Psoas muscle (tissue), 8 donors: Measurements from ENCODE around the gene CHST1. TPM values are rescaled to one million over a fixed set of nuclear protein-coding genes. Genes with fewer than 3 reads are reported as not detected.

Experiments used
- ATAC-seq, 4 donors: fragments of 200-7000 bp; cut with Tn5 transposase; one replicate each; pipeline ENCODE4 v1.9.1; 2020; ENCODE audit warnings: moderate library complexity in 3 of 4, mild to moderate bottlenecking in 2 of 4
- DNase-seq, 2 donors: peaks; one replicate each; pipeline ENCODE4 v3.0.0-alpha.2; 2020
- H3K27ac ChIP-seq: fragments of 200-600 bp; one replicate; pipeline ENCODE4 v1.8.0; 2022
- H3K27me3 ChIP-seq, 3 donors: fragments of 200-600 bp in 1 of 3; one replicate each; pipeline versions ENCODE4 v1.6.1 to v1.8.0; 2013 to 2022; ENCODE audit warnings: low read length in 2 of 3, mild to moderate bottlenecking in 2 of 3, moderate library complexity in 1 of 3; ENCODE audit not compliant: insufficient read depth in 3 of 3
- H3K36me3 ChIP-seq, 2 donors: fragments of 200-600 bp in 1 of 2; one replicate each; pipeline versions ENCODE4 v1.6.1 to v1.8.0; 2013 to 2022; ENCODE audit warnings: low read depth in 1 of 2, mild to moderate bottlenecking in 1 of 2, moderate library complexity in 1 of 2; ENCODE audit not compliant: insufficient read depth in 1 of 2
- H3K4me1 ChIP-seq: fragments of 200-600 bp; one replicate; pipeline ENCODE4 v1.8.0; 2022
- H3K4me3 ChIP-seq: fragments of 200-600 bp; one replicate; pipeline ENCODE4 v1.8.0; 2022; ENCODE audit warnings: mild to moderate bottlenecking
- H3K9me3 ChIP-seq: fragments of 200-600 bp; one replicate; pipeline ENCODE4 v1.8.0; 2022
- WGBS, 3 donors: extraction: QIAGEN DNeasy Blood & Tissue Kit; methylation state at CpG; one replicate each; pipeline versions ENCODE4 v1.1.6 to v1.1.7; 2013; 5-methylcytosine and 5-hydroxymethylcytosine counted together
- intact Hi-C, 2 donors: fragments of 100-400 bp; cut with DNase I; formaldehyde crosslinking; loops; one replicate each; pipeline versions ENCODE4 v1.11.0 to v1.14.2; 2022
- polyA plus RNA-seq, 3 donors: library from polyadenylated mRNA; stranded (reverse); fragments of 200-250 nt; gene quantifications; one replicate each; pipeline ENCODE4 v1.2.3, GENCODE V29; 2013
- total RNA-seq, 4 donors: library from RNA; stranded (reverse); fragmentation: NEBNext Ultra II Directional in 2 of 4; extraction: Animal tissue kit (Norgen Biotek cat#: 25700) in 2 of 4; gene quantifications; one replicate each; pipeline versions ENCODE4 v1.2.1 to v1.2.4, GENCODE V29; 2021 to 2023
- TF ChIP-seq, protein P1 (sequence below): fragments of 200-600 bp; IDR thresholded peaks from one replicate; pipeline ENCODE4 v1.8.0; 2022; ENCODE audit warnings: antibody characterized with exemption
- donor health status: healthy with polysubstance abuse.
- donor health status: DM: no; HTN: no; CAD: no; lungs with moderate emphysema.
- donor health status: Bipolar disorder and iron deficiency.
- donor health status: healthy.
- donor health status: DM: yes; HTN: yes; CAD: no.
- donor health status: DM: no; HTN: no; CAD: no.
- donor health status: DM: no; HTN: no; CAD: no.
- donor health status: DM: yes; HTN: yes; CAD: no.

The CHST1 gene
- total and polyA plus RNA-seq, 7 donors: 1.2 to 21.4 (median 5.8) TPM

DNA sequence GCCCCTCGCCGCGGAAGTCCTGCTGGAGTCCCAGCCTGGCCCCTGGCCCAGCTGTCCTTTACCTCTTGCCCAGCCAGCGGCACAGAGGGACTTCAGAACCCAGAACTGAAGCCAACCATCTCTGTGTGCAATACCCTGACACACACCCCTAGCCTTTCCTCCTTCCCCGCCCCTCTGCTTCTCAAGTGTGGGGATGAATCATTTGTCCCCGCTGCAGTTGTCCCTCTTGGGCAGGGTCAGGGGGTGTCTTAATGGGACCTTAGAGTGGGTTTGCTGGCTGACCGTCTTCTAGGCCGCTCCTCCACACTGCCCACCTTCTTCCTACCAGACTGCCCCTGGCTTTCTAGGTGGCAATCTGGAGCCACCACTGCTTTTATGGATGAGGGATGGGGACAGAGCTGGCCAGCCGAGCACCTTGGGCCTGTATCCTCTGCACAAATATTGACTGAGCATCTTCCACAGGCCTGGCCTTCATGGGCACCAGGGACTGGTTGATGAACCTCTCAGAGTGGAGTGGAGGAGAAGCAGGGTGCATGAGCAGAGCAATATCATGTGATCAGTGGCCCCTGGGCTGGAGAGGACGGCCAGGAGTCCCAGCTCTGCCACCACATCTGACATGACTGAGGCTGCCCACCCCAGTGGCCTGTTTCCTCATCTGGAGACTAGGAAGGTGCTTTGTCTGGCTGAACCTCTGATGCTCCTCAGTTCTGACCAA is 668 bp upstream of the CHST1 start:
- peak in 1 of 2 donors; percentile 75 for DNase-seq
- Histone ChIP-seq H3K27ac (no peak overlapping the region), H3K4me1 (peaks cover 10% of the 10 kb centered on the region), H3K9me3 (no peaks in the 10 kb centered on the region), H3K27me3 (peaks cover 0 to 41% (median 9%) of the 10 kb centered on the region in 3 donors), H3K4me3 (peak overlapping the region; percentile 80), H3K36me3 (no peaks in the 10 kb centered on the region)
- intact Hi-C loops: loop anchor here in 1 of 2 donors (5.0 kb wide), 1 partner anchor 106 kb away; no protein-coding TSS in a partner anchor
- 34 to 37% (median 36%) methylated on average over 10 of the region's 10 CpGs for WGBS, 3 donors
- ATAC-seq: peak; percentile 43 to 80 (median 70)
- TF ChIP-seq, protein P1, sequence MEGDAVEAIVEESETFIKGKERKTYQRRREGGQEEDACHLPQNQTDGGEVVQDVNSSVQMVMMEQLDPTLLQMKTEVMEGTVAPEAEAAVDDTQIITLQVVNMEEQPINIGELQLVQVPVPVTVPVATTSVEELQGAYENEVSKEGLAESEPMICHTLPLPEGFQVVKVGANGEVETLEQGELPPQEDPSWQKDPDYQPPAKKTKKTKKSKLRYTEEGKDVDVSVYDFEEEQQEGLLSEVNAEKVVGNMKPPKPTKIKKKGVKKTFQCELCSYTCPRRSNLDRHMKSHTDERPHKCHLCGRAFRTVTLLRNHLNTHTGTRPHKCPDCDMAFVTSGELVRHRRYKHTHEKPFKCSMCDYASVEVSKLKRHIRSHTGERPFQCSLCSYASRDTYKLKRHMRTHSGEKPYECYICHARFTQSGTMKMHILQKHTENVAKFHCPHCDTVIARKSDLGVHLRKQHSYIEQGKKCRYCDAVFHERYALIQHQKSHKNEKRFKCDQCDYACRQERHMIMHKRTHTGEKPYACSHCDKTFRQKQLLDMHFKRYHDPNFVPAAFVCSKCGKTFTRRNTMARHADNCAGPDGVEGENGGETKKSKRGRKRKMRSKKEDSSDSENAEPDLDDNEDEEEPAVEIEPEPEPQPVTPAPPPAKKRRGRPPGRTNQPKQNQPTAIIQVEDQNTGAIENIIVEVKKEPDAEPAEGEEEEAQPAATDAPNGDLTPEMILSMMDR: no peak

GRCh38 chr11:45664376-45665205 is 831 bp downstream of the CHST1 start:
- intact Hi-C loops: loop anchor here in 1 of 2 donors (5.0 kb wide), 1 partner anchor 108 kb away; no protein-coding TSS in a partner anchor
- Histone ChIP-seq H3K36me3 (no peaks in the 10 kb centered on the region), H3K4me1 (peaks cover 10% of the 10 kb centered on the region), H3K27ac (peak overlapping the region; percentile 41), H3K27me3 (peaks cover 0 to 56% (median 9%) of the 10 kb centered on the region in 3 donors), H3K9me3 (no peaks in the 10 kb centered on the region), H3K4me3 (peak overlapping the region; percentile 80)
- peak in 2 of 4 donors; percentile 10 to 38 for ATAC-seq
- 1 to 3% (median 1%) methylated on average over 47 to 76 of the region's 76 CpGs for WGBS, 3 donors
- no peak for DNase-seq
- TF ChIP-seq, protein P1: no peak

GRCh38 chr11:45663486-45664375 is 1.7 kb downstream of the CHST1 start:
- DNase-seq (no peak), ATAC-seq (peak in 1 of 4 donors; percentile 53)
- H3K27me3 ChIP-seq: peaks cover 0 to 62% (median 9%) of the 10 kb centered on the region in 3 donors
- no peaks in the 10 kb centered on the region for H3K9me3 ChIP-seq
- peaks cover 13% of the 10 kb centered on the region for H3K4me1 ChIP-seq
- TF ChIP-seq, protein P1: no peak
- H3K36me3 ChIP-seq: no peaks in the 10 kb centered on the region
- 56 to 64% (median 60%) methylated on average over 13 of the region's 13 CpGs for WGBS, 3 donors
- peak overlapping the region; percentile 80 for H3K4me3 ChIP-seq
- no peak overlapping the region for H3K27ac ChIP-seq
- intact Hi-C loops: no loop called here

DNA sequence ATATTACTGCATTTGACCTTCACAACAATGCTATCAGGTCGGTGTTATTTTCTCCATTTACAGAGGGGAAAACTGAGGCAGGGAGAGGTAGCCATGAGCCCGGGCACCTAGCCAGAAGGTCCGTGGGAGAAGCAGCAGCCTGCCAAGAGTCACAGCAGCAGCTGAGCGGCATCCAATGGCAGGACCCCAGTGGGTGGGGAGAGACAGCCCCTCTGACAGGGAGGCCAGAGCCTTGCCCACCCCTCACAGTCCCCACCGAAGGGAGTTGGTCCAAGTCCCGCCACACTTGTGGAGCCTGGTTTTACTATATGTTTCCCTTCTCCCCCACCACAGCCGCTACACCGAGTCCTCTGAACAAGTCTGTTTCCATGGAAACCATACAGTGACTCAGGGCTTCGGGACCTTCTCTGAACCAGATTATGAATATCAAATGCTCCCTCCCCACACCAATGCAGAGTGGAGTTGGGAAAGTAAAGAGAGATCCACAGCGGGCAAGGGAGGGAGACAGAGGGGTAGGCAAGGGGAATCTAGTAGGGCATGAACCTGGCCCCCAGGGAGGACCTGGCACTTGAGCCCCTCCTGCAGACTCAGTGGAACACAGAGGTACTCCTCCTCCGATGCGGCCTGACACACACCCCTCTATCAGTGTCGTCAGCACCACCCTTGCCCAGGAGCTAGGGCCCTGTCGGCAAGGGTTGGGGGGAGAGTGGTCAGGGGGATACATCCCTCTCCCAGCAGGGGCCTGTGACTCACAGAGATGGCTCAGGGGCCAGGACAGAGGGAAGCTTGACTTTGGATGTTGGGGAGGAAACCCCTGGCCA is 2.5 kb downstream of the CHST1 start:
- Histone ChIP-seq H3K27ac (no peak overlapping the region), H3K4me1 (peaks cover 15% of the 10 kb centered on the region), H3K36me3 (no peaks in the 10 kb centered on the region), H3K9me3 (no peaks in the 10 kb centered on the region), H3K4me3 (peak overlapping the region; percentile 80), H3K27me3 (peaks cover 0 to 65% (median 9%) of the 10 kb centered on the region in 3 donors)
- DNase-seq (no peak), ATAC-seq (no peak)
- intact Hi-C loops: no loop called here
- 44 to 55% (median 51%) methylated on average over 14 of the region's 14 CpGs for WGBS, 3 donors
- TF ChIP-seq, protein P1: no peak
